Measurements from ENCODE around the gene CUX1.
"Not testable (repeated sequence)": the region's sequence is repeated elsewhere in the genome, so short reads cannot be mapped to it uniquely, and the experiment has no call there.

Gene CUX1

GRCh38 chr7:101819913-101820522 lies 2.6 kb downstream of the CUX1 start:
- in situ Hi-C loops (cut with MboI; ENCODE audit: low pct_unique_long_range_greater_than_20kb, low sequenced_read_pairs), result no loop called here
- no peak for DNase-seq

DNA sequence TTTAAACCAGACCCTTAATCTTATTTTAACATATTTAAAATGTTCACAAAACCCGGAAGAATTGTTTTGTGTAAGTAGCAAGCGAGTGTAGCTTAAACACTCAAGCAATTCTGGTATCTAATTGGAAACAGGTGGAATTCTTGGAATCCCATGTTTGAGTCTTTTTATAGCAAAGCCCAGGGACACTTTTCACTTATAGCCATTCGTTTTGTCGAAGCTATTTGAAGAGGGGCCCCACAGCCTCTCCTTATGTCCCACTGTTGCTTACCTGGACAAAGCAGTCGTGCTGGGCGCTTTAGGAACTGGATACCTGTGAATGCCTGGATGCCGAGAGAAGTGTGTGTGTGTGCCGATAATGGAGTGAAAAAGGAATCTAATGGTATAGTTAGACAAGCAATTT lies 3.3 kb downstream of the CUX1 start:
- in situ Hi-C loops (cut with MboI; ENCODE audit: low pct_unique_long_range_greater_than_20kb, low sequenced_read_pairs), result no loop called here
- DNase-seq, result no peak

DNA sequence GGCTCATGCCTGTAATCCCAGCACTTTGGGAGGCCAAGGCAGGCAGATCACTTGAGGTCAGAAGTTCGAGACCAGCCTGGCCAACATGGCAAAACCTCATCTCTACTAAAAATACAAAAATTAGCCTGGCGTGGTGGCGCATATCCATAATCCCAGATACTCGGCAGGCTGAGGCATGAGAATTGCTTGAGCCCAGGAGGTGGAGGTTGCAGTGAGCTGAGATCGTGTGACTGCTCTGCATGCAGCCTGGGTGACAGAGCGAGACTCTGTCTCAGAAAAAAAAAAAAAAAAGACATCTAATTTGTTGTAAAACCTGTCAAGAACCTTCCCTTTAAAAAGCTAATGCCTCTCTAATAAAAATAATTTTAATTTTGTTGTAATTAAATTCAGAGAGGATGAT lies 5.2 kb downstream of the CUX1 start:
- DNase-seq; in situ Hi-C loops (cut with MboI; ENCODE audit: low pct_unique_long_range_greater_than_20kb, low sequenced_read_pairs): not testable (repeated sequence)

DNA sequence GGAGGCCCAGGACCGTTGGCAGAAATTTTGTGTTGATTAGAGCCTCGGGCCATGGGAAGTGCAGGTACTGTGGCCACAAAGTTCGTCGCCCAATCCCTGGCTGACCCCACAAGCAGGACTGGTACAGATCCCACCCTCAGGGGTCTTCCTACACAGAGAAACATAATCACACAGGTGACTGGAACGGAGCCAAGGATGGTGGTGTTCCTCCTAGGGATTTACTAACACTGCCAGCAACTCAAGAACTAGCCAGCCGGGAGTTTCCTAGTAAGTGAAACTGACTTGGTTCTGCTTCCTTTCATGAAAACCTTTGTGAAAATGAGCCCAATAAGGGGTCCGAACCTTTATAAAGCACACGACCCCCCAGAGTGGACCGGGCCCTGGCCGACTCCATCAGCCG lies 5.7 kb downstream of the CUX1 start:
- no peak for DNase-seq
- in situ Hi-C loops (cut with MboI; ENCODE audit: low pct_unique_long_range_greater_than_20kb, low sequenced_read_pairs), result no loop called here

GRCh38 chr7:101823596-101823995 lies 6.2 kb downstream of the CUX1 start:
- no peak for DNase-seq
- in situ Hi-C loops (cut with MboI; ENCODE audit: low pct_unique_long_range_greater_than_20kb, low sequenced_read_pairs), result no loop called here

DNA sequence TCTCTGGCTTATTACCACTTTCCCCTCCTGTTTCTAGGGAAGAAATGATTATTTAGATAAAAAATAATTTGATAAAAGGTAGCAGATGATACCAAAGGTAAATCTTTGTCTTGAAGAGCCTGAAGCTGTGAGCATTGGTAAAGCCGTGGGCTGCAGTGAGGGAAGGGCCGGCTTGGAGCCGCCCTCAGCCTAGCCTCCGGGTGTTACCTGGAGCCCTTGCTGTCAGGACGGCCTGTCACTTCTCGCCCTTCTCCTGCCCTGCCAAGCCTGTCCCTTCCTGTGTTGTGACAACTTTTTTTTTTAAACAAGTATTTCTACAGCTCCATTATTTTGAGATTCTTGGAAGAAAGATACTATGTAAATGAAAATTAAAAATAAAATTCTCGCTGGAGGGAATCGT lies 7.0 kb downstream of the CUX1 start:
- no peak for DNase-seq
- in situ Hi-C loops (cut with MboI; ENCODE audit: low pct_unique_long_range_greater_than_20kb, low sequenced_read_pairs), result no loop called here

DNA sequence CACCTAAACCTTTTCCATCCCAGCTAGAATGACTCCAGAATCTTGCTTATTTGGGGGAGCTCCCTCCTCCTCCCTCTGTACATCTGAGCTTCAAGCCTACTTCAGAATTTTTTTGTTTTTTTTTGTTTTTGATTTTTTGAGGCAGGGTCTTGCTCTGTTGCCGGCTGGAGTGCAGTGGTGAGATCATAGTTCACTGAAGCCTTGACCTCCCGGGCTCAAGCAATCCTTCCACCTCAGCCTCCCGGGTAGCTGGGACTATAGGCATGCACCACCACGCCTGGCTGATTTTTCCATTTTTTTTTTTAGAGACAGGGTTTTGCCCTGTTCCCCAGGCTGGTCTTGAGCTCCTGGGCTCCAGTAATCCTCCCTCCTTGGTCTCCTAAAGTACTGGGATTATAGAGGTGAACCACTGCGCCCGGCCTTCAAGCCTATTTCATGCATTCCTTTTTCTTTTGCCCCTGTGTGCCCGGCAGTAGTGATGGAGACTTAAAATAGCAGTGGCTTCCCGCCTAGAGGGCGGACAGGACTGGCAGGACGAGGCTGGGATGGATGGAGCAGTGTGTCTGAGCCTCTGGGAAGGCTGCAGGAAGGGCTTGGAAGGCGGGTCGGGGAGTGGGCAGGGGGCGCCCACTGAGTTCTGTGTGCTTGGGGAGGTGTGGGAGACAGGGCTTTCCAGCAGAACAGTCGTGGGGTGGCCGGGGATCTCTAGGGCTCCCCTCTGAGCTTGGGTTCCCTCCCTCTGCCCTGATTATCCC lies 8.8 kb downstream of the CUX1 start:
- DNase-seq, result no peak
- in situ Hi-C loops (cut with MboI; ENCODE audit: low pct_unique_long_range_greater_than_20kb, low sequenced_read_pairs), result no loop called here

- peak; percentile 67 for DNase-seq
- in situ Hi-C loops (cut with MboI; ENCODE audit: low pct_unique_long_range_greater_than_20kb, low sequenced_read_pairs), result no loop called here
These were observed 11.0 kb downstream of the CUX1 start for GRCh38 chr7:101828301-101829020.

- no peak for DNase-seq
- in situ Hi-C loops (cut with MboI; ENCODE audit: low pct_unique_long_range_greater_than_20kb, low sequenced_read_pairs), result no loop called here
These were observed 11.9 kb downstream of the CUX1 start for GRCh38 chr7:101829374-101829773.

DNA sequence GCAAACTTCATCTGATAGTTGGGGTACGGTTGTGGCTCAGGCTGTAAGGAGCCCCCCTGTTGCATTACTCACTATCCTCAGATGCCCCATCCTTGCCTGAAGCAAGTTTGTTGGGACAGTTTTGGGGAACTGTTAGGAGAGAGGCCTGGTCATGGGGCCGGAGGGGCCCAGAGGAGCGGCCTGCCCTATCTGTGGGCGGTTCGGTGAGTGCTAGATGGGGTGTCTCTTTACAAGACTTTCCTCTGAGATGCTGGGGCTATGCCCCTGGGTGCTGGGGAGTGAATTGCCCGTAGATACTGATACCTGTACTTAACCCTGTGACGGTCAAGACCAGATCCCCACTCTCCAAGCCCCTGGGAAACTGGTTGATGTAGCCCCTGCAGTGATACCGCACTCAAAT lies 12.4 kb downstream of the CUX1 start:
- in situ Hi-C loops (cut with MboI; ENCODE audit: low pct_unique_long_range_greater_than_20kb, low sequenced_read_pairs), result no loop called here
- no peak for DNase-seq

DNA sequence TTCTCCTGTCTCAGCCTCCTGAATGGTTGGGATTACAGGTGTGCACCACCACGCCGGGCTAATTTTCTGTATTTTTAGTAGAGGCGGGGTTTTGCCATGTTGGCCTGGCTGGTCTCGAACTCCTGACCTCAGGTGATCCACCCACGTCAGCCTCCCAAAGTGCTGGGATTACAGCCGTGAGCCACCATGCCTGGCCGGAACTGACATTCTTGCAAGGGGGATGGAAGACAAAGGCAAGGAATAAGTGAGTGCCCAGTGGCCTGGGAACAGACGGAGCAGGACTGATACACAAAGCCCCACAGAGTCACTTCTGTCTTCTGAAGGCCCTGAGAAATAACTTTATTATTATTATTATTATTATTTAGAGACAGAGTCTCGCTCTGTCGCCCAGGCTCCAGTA lies 14.0 kb downstream of the CUX1 start:
- in situ Hi-C loops (cut with MboI; ENCODE audit: low pct_unique_long_range_greater_than_20kb, low sequenced_read_pairs); DNase-seq: not testable (repeated sequence)

DNA sequence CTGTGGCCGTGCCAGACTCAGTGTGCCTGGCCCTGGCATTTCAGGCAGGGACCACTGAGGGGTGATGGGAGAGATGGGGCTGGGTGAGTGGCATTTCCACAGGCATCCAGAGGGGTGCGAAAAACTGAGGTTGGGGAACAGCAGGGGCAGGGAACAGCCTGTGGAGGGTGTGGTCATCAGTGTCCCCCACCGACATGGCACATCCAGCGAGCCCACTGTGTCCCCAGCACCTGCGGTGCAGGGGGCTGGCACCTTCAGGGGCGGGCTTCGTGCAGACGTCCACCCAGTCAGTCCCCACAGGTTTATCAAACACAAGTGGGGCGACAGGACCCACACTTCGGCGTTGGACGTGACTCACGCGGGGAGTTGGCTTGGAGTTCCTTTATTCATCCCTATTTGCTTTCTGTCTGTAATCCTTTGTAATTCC lies 14.8 kb downstream of the CUX1 start:
- no peak for DNase-seq
- in situ Hi-C loops (cut with MboI; ENCODE audit: low pct_unique_long_range_greater_than_20kb, low sequenced_read_pairs), result no loop called here

DNA sequence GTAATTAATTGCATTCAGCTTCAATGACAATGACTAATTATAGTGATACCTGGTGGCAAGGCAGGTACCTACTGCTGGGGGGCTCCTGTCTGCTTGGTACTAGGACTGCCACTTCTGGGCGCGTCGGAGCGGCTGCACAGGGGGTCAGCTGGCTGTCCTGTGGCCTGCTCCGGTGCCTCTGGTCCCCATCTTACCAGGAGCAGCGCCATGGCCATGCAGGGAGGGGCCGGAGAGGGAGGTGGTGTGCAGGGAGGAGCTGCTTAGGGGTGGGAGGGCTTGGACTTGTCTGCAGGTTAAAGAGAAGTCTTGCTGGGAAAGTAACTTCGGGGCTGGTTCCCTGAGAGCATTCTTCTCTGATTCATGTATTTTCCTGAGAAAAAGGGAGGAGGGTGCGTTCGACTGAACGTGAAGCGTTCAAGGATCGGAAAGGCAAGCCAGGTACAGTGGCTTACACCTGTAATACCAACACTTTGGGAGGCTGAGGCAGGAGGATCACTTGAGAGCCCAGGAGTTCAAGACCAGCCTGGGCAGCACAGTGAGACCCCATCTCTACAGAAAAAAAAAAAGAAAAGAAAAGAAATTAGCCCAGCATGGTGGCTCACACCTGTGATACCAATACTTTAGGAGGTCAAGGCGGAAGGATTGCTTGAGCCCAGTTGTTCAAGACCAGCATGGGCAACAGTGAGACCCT lies 15.4 kb downstream of the CUX1 start:
- DNase-seq, result no peak
- in situ Hi-C loops (cut with MboI; ENCODE audit: low pct_unique_long_range_greater_than_20kb, low sequenced_read_pairs), result no loop called here

DNA sequence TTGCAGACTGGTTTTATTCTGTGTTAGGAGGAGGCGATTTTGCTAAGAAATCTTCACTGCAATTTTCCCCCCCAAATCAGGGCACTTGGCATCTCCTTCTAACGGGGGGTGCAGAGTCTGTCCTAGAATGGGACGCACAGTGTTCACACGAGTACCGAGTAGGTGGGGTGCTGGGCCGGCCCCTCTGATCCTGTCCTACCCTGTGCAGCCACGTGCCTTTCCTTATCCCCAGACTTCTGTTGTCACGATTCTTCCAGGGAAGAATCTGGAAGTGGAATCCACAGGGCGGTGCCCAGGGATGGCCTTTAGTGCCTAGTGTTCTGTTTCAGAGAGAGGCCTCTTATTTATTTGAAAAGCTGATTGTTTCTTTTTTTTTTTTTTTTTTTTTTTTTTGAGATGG lies 16.4 kb downstream of the CUX1 start:
- DNase-seq, result no peak
- in situ Hi-C loops (cut with MboI; ENCODE audit: low pct_unique_long_range_greater_than_20kb, low sequenced_read_pairs), result no loop called here

- no peak for DNase-seq
- in situ Hi-C loops (cut with MboI; ENCODE audit: low pct_unique_long_range_greater_than_20kb, low sequenced_read_pairs), result no loop called here
These were observed 17.7 kb downstream of the CUX1 start for GRCh38 chr7:101835136-101835535.

GRCh38 chr7:101837433-101837832 lies 20.0 kb downstream of the CUX1 start:
- in situ Hi-C loops (cut with MboI; ENCODE audit: low pct_unique_long_range_greater_than_20kb, low sequenced_read_pairs); DNase-seq: not testable (repeated sequence)

DNA sequence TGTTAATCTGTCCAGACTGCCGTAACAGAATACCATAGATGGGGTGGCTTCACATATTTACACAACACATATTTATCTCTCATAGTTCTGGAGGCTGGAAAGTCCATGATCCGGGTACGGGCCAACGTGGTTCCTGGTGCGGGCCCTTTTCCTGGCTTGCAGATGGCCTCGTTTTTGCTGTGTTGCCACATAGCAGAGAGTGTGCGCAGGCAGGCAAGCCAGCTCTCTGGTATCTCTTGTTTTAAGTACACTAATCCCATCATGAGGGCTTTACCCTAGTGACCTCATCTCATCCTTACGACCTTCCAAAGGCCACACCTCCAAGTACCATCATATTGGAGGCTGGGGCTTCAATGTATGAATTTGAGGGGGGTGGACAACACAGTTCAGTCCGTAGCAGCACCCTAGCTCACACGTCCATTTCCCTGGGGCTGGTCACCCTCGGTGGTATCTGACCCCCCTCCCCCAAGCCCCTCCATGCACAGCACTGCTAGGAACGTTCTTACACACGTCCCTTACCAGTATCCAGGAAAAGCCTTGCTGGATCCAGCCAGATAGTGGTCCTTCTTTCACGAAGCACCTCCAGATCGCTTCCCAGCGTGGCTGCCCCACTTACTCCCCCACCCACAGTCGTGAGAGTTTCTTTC lies 21.5 kb downstream of the CUX1 start:
- DNase-seq, result no peak
- in situ Hi-C loops (cut with MboI; ENCODE audit: low pct_unique_long_range_greater_than_20kb, low sequenced_read_pairs), result no loop called here

DNA sequence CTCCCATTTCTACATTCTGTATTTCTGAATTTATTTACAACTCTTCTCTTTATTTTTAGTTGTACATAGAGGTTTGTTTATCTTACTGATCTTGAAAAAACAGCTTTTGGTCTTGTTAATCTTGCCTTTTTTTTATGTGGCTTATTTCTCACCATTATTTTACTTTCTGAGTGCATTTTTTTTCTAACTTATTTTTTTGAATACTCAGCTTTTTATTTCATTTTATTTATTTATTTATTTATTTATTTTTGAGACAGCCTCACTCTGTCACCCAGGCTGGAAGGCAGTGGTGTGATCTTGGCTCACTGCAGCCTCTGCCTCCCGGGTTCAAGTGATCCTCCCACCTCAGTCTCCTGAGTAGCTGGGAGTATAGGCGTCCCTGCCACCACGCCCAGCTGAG lies 23.9 kb downstream of the CUX1 start:
- no peak for DNase-seq
- in situ Hi-C loops (cut with MboI; ENCODE audit: low pct_unique_long_range_greater_than_20kb, low sequenced_read_pairs), result no loop called here
